Right lobe of liver (tissue), 6 donors: ENCODE data around the gene DDIT4. TPM values are rescaled to one million over a fixed set of nuclear protein-coding genes. Genes with fewer than 3 reads are reported as not detected.
"Not testable (repeated sequence)": the region's sequence is repeated elsewhere in the genome, so short reads cannot be mapped to it uniquely, and the experiment has no call there.

ENCODE experiments used
- ATAC-seq, 4 donors: fragments of 200-7000 bp; cut with Tn5 transposase; one replicate each; pipeline ENCODE4 v1.9.1; 2020; ENCODE audit warnings: mild to moderate bottlenecking in 4 of 4, moderate library complexity in 4 of 4
- DNase-seq, 3 donors: peaks; one replicate each; pipeline ENCODE4 v3.0.0-alpha.2; 2020
- H3K27ac ChIP-seq, 3 donors: fragments of 200-600 bp; one replicate each; pipeline ENCODE4 v1.8.0; 2022
- H3K27me3 ChIP-seq, 2 donors: fragments of 200-600 bp; one replicate each; pipeline ENCODE4 v1.8.0; 2022
- H3K36me3 ChIP-seq, 4 donors: fragments of 200-600 bp; sonication (generic) in 1 of 4; one replicate each; pipeline versions ENCODE4 v1.5.1 to v1.8.0; 2017 to 2022; ENCODE audit warnings: control low read depth in 1 of 4
- H3K4me1 ChIP-seq, 4 donors: fragments of 200-600 bp; sonication (generic) in 1 of 4; one replicate each; pipeline versions ENCODE4 v1.5.1 to v1.8.0; 2017 to 2022; ENCODE audit warnings: control low read depth in 1 of 4
- H3K4me3 ChIP-seq, 3 donors: fragments of 200-600 bp; one replicate each; pipeline ENCODE4 v1.8.0; 2022
- H3K9me3 ChIP-seq, 4 donors: fragments of 200-600 bp; sonication (generic) in 1 of 4; one replicate each; pipeline versions ENCODE4 v1.5.1 to v1.8.0; 2017 to 2022; ENCODE audit warnings: control low read depth in 1 of 4
- POLR2A ChIP-seq: fragments of 450-650 bp; IDR thresholded peaks from one replicate; pipeline ENCODE4 v1.6.1; 2017; ENCODE audit warnings: antibody characterized with exemption, mild to moderate bottlenecking
- WGBS: methylation state at CpG from one replicate; pipeline ENCODE4 v1.1.6; 2018; ENCODE audit warnings: low coverage, low lambda C conversion rate; ENCODE audit not compliant: insufficient coverage; ENCODE audit errors: missing lambda C conversion rate; 5-methylcytosine and 5-hydroxymethylcytosine counted together
- intact Hi-C, 2 donors: fragments of 100-400 bp; cut with DNase I; formaldehyde crosslinking; loops; one replicate each; pipeline versions ENCODE4 v1.11.2 to v1.14.1; 2022
- total RNA-seq, 6 experiments: library from RNA; depleted of rRNA in 2 of 6; stranded (reverse); fragments of >200 nt in 2 of 6; fragmentation: NEBNext Ultra II Directional in 3 of 6; extraction: Animal tissue kit (Norgen Biotek cat#: 25700) in 3 of 6; gene quantifications; one replicate each; pipeline versions ENCODE4 v1.1.0 to v1.2.4, GENCODE V29; 2016 to 2023
- TF ChIP-seq, protein P1 (sequence below), 4 donors: fragments of 200-600 bp in 3 of 4; fragments of 450-650 bp in 1 of 4; IDR thresholded peaks; one replicate each; pipeline versions ENCODE4 v1.5.1 to v1.8.0; 2016 to 2022; ENCODE audit warnings: antibody characterized with exemption in 4 of 4, mild to moderate bottlenecking in 2 of 4
- donor health status: DM: no; HTN: yes; CAD: no.
- donor health status: DM: no; HTN: no; CAD: no.
- donor health status: DM: no; HTN: no; CAD: no.
- donor health status: DM: no; HTN: yes; CAD: no.
- donor health status: DM: no; HTN: yes; CAD: no.

DDIT4 gene
- total RNA-seq, 6 experiments from 2014 or later, result 51.7 to 180 (median 143) TPM

GRCh38 chr10:72277996-72278667, 4.4 kb downstream of the DDIT4 start:
- H3K36me3 ChIP-seq, result peaks cover 0 to 8% (median 2%) of the 10 kb centered on the region in 4 donors
- no peaks in the 10 kb centered on the region for H3K27me3 ChIP-seq
- H3K27ac ChIP-seq, result no peak overlapping the region
- peaks cover 0 to 11% (median 4%) of the 10 kb centered on the region in 4 donors for H3K4me1 ChIP-seq
- H3K9me3 ChIP-seq, result no peaks in the 10 kb centered on the region
- ATAC-seq, result no peak
- TF ChIP-seq POLR2A, result no peak
- TF ChIP-seq, protein P1, sequence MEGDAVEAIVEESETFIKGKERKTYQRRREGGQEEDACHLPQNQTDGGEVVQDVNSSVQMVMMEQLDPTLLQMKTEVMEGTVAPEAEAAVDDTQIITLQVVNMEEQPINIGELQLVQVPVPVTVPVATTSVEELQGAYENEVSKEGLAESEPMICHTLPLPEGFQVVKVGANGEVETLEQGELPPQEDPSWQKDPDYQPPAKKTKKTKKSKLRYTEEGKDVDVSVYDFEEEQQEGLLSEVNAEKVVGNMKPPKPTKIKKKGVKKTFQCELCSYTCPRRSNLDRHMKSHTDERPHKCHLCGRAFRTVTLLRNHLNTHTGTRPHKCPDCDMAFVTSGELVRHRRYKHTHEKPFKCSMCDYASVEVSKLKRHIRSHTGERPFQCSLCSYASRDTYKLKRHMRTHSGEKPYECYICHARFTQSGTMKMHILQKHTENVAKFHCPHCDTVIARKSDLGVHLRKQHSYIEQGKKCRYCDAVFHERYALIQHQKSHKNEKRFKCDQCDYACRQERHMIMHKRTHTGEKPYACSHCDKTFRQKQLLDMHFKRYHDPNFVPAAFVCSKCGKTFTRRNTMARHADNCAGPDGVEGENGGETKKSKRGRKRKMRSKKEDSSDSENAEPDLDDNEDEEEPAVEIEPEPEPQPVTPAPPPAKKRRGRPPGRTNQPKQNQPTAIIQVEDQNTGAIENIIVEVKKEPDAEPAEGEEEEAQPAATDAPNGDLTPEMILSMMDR (IDR thresholded peaks at IDR 0.05), result no peak
- intact Hi-C loops, result no loop called here
- H3K4me3 ChIP-seq, result no peak overlapping the region
- no peak for DNase-seq
- WGBS, result 87% methylated on average over 3 of the region's 3 CpGs

GRCh38 chr10:72278668-72279393, 5.1 kb downstream of the DDIT4 start:
- DNase-seq (no peak), ATAC-seq (no peak)
- Histone ChIP-seq H3K4me3 (no peak overlapping the region), H3K27me3 (no peaks in the 10 kb centered on the region), H3K36me3 (peaks cover 0 to 8% (median 2%) of the 10 kb centered on the region in 4 donors), H3K9me3 (no peaks in the 10 kb centered on the region), H3K27ac (no peak overlapping the region), H3K4me1 (peaks cover 0 to 11% (median 4%) of the 10 kb centered on the region in 4 donors)
- WGBS, result 77% methylated on average over 4 of the region's 5 CpGs
- intact Hi-C loops, result no loop called here
- TF ChIP-seq, protein P1 (IDR thresholded peaks at IDR 0.05), result no peak
- TF ChIP-seq POLR2A, result no peak

- ATAC-seq, H3K27ac ChIP-seq, H3K36me3 ChIP-seq, H3K27me3 ChIP-seq, H3K9me3 ChIP-seq, DNase-seq, H3K4me3 ChIP-seq, intact Hi-C loops: not testable (repeated sequence)
- WGBS, result 90% methylated on average over 7 of the region's 7 CpGs
- H3K4me1 ChIP-seq, result peaks cover 0 to 11% (median 4%) of the 10 kb centered on the region in 4 donors
Observed at GRCh38 chr10:72279587-72279986, 5.9 kb downstream of the DDIT4 start.

DNA sequence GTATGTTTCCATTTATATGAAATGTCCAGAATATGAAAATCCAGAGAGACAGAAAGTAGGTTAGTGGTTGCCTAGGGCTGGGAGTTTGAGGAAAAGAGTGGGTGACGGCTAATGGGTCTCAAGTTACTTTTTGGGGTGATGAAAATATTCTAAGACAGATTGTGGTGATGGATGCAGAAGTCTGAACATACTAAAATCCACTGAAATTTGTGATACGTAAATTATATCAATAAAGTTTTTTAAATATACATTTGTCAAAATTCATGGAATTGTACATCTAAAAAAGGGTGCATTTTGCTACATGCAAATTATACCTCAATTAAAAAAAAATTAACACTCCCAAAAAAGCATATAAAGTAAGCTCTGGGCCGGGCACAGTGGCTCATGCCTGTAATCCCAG, 9.4 kb downstream of the DDIT4 start:
- DNase-seq (no peak), ATAC-seq (no peak)
- Histone ChIP-seq H3K4me1 (no peaks in the 10 kb centered on the region), H3K4me3 (no peak overlapping the region), H3K27me3 (no peaks in the 10 kb centered on the region), H3K9me3 (no peaks in the 10 kb centered on the region), H3K27ac (no peak overlapping the region), H3K36me3 (no peaks in the 10 kb centered on the region)
- 100% methylated on average over 3 of the region's 3 CpGs for WGBS
- TF ChIP-seq POLR2A, result no peak
- TF ChIP-seq, protein P1 (IDR thresholded peaks at IDR 0.05), result no peak
- intact Hi-C loops, result no loop called here

DNA sequence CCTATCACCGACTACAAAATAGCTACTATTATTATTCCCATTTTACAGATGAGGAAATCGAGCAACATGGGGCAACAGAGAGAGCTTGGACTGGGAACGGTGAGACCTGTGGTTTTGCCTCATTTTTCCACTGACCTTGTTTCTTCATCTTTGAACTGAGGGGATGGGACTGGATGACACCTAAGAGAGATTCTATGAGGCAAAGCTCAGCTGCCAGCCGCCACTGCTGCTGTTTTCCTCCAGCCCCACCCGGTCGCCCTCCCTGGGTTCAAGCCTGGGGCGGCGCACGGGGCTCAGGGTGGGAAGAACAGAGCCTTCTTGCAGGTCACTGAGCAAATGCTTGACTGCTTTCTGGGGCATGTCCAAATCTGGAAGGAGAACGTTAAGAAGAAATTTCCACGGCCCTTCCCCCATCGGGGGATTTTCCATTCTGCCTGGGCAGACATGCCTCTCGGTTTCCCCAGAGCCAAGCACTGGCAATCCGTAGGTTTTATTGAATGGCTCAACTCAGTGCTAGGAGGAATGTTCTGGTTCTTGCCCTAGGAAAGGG, 12.3 kb downstream of the DDIT4 start:
- Histone ChIP-seq H3K4me3 (no peak overlapping the region), H3K27ac (no peak overlapping the region), H3K36me3 (no peaks in the 10 kb centered on the region), H3K9me3 (no peaks in the 10 kb centered on the region), H3K27me3 (no peaks in the 10 kb centered on the region), H3K4me1 (no peaks in the 10 kb centered on the region)
- DNase-seq (no peak), ATAC-seq (no peak)
- TF ChIP-seq POLR2A, result no peak
- TF ChIP-seq, protein P1 (IDR thresholded peaks at IDR 0.05), result no peak
- 56% methylated on average over 7 of the region's 14 CpGs for WGBS
- intact Hi-C loops, result no loop called here
